Measurements from ENCODE around the gene HOXA9. TPM values are rescaled to one million over a fixed set of nuclear protein-coding genes. Genes with fewer than 3 reads are reported as not detected.

HOXA9 gene
- total and polyA plus RNA-seq, 2 of the 4 experiments (the other 2 are of a cell fraction) = 0.18 to 0.32 TPM

GRCh38 chr7:27181795-27182275 lies 16.5 kb upstream of the HOXA9 start:
- H3K9ac ChIP-seq (ENCODE audit: low read depth, low read length) = no peak overlapping the region
- no peaks in the 10 kb centered on the region for H3K9me1 ChIP-seq (ENCODE audit: insufficient read depth, low read length)
- H3K9me3 ChIP-seq (ENCODE audit: control insufficient read depth, insufficient read depth, low read length) = peaks cover 3% of the 10 kb centered on the region; the same call in 1 of the 2 replicates
- peaks cover 14% of the 10 kb centered on the region; the same call in 1 of the 2 replicates for H4K20me1 ChIP-seq (ENCODE audit: insufficient read depth, low read length)
- ATAC-seq (ENCODE audit: low read depth) = no peak
- in situ Hi-C loops (cut with MboI; ENCODE audit: low sequenced_read_pairs) (no loop called here), dilution Hi-C loops (cut with HindIII; ENCODE audit: low sequenced_read_pairs, unreplicated experiment) (no loop called here), intact Hi-C loops (cut with micrococcal nuclease) (no loop called here)
- WGBS, 2 experiments (ENCODE audit: extremely low coverage in 2 of 2, insufficient read length in 1 of 2) = no CpG with 5 or more reads among the region's 4 CpGs
- no peak overlapping the region for H4K5ac ChIP-seq (ENCODE audit: low read depth, low read length)
- H3K4ac ChIP-seq (ENCODE audit: low read depth, low read length) = no peak overlapping the region
- H2AK9ac ChIP-seq (replicated peaks; ENCODE audit: low read depth, low read length, poor library complexity) = no peak overlapping the region
- no peak overlapping the region for H2AFZ ChIP-seq (replicated peaks; ENCODE audit: low read length, poor library complexity)
- TF ChIP-seq USF2 (IDR thresholded peaks at IDR 0.05; ENCODE audit: low read depth, low read length) (no peak), FOS (IDR thresholded peaks at IDR 0.05; ENCODE audit: low read depth, low read length) (no peak), MAZ (IDR thresholded peaks at IDR 0.05; ENCODE audit: borderline replicate concordance, low read depth, low read length) (no peak), ELK1 (IDR thresholded peaks at IDR 0.05; ENCODE audit: borderline replicate concordance, low read depth, low read length) (no peak), POLR2A (IDR thresholded peaks at IDR 0.05; ENCODE audit: low read depth, low read length) (no peak), NFE2L2 (IDR thresholded peaks at IDR 0.05; ENCODE audit: low read depth, low read length) (no peak), MXI1 (IDR thresholded peaks at IDR 0.05; ENCODE audit: borderline replicate concordance, low read depth, low read length) (no peak), SMC3 (IDR thresholded peaks at IDR 0.05; ENCODE audit: low read depth, low read length) (no peak), MAFK (IDR thresholded peaks at IDR 0.05; ENCODE audit: low read depth, low read length) (no peak), RCOR1 (IDR thresholded peaks at IDR 0.05; ENCODE audit: insufficient replicate concordance, low read length) (no peak), RAD21 (IDR thresholded peaks at IDR 0.05; ENCODE audit: low read length) (no peak), CHD1 (IDR thresholded peaks at IDR 0.05; ENCODE audit: low read depth, low read length) (no peak), CTCF (conservative IDR thresholded peaks at IDR 0.05; ENCODE audit: low read depth, low read length) (no peak), BHLHE40 (IDR thresholded peaks at IDR 0.05; ENCODE audit: low read depth, low read length) (no peak), RFX5 (IDR thresholded peaks at IDR 0.05; ENCODE audit: low read depth, low read length) (no peak), CEBPB (IDR thresholded peaks at IDR 0.05; ENCODE audit: low read depth, low read length) (no peak)
- H4K91ac ChIP-seq (ENCODE audit: insufficient read depth, low read depth, low read length) = no peak overlapping the region
- H3K14ac ChIP-seq (replicated peaks; ENCODE audit: low read depth, low read length) = no peak overlapping the region
- H3K36me3 ChIP-seq (ENCODE audit: control insufficient read depth, insufficient read depth, low read length) = no peaks in the 10 kb centered on the region
- no peak overlapping the region for H3K27ac ChIP-seq (ENCODE audit: insufficient read depth, low read length)
- no peak overlapping the region for H2BK5ac ChIP-seq (ENCODE audit: low read depth, low read length, poor library complexity, severe bottlenecking)
- ChIA-PET POLR2A (ENCODE audit: unreplicated experiment) (no interaction called here), CTCF (interaction anchor here (1.3 kb wide), 1 partner anchor 21 kb away, joined by 3 read pairs; no protein-coding TSS in a partner anchor)
- no peak overlapping the region for H2BK120ac ChIP-seq (ENCODE audit: low read depth, low read length)
- H2BK20ac ChIP-seq (ENCODE audit: low read depth, low read length) = no peak overlapping the region
- no peak for DNase-seq
- no peak overlapping the region for H3K56ac ChIP-seq (ENCODE audit: extremely low read depth, insufficient read depth, low read length)
- H3K4me2 ChIP-seq (ENCODE audit: low read depth, low read length) = no peak overlapping the region
- no peak overlapping the region for H2BK15ac ChIP-seq (ENCODE audit: low read depth, low read length)
- no peak overlapping the region for H3K4me3 ChIP-seq (ENCODE audit: insufficient read depth, low read depth, low read length)
- no peak overlapping the region for H2AK5ac ChIP-seq (ENCODE audit: low read depth, low read length)
- BruUV-seq (replicated peaks) = no TSS peak
- H3K18ac ChIP-seq (ENCODE audit: low read depth, low read length) = no peak overlapping the region
- peaks cover 1% of the 10 kb centered on the region; the same call in 1 of the 2 replicates for H3K4me1 ChIP-seq (ENCODE audit: control insufficient read depth, insufficient read depth, low read length)
- H4K8ac ChIP-seq (ENCODE audit: low read depth in 2 of 2, low read length in 2 of 2) = no peak overlapping the region
- H3K23ac ChIP-seq (ENCODE audit: low read depth, low read length) = no peak overlapping the region
- peaks cover 87% of the 10 kb centered on the region for H3K27me3 ChIP-seq (ENCODE audit: control insufficient read depth, insufficient read depth, low read length)
- H3K79me1 ChIP-seq (ENCODE audit: low read depth in 1 of 2, low read length in 2 of 2) = no peaks in the 10 kb centered on the region

All from IMR-90 (cell line).